ENCODE measurements around the gene NUDT16L1.

GRCh38 chr16:4651827-4652226 lies 41.5 kb upstream of the NUDT16L1 start:
- TF ChIP-seq, protein P1, sequence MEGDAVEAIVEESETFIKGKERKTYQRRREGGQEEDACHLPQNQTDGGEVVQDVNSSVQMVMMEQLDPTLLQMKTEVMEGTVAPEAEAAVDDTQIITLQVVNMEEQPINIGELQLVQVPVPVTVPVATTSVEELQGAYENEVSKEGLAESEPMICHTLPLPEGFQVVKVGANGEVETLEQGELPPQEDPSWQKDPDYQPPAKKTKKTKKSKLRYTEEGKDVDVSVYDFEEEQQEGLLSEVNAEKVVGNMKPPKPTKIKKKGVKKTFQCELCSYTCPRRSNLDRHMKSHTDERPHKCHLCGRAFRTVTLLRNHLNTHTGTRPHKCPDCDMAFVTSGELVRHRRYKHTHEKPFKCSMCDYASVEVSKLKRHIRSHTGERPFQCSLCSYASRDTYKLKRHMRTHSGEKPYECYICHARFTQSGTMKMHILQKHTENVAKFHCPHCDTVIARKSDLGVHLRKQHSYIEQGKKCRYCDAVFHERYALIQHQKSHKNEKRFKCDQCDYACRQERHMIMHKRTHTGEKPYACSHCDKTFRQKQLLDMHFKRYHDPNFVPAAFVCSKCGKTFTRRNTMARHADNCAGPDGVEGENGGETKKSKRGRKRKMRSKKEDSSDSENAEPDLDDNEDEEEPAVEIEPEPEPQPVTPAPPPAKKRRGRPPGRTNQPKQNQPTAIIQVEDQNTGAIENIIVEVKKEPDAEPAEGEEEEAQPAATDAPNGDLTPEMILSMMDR (IDR thresholded peaks at IDR 0.05; ENCODE audit: low read length): no peak
- no peak for TF ChIP-seq EZH2phosphoT487 (IDR thresholded peaks at IDR 0.05; ENCODE audit: low read length)
